HG03469 (cell line): Measurements from ENCODE around the gene DQX1.
A peak's percentile ranks its signal among the peaks of the same experiment; 100 is the strongest.

Experiments
- ATAC-seq: cut with Tn5 transposase; IDR thresholded peaks from one replicate; pipeline ENCODE4 v1.9.1; 2021; ENCODE audit warnings: mild to moderate bottlenecking, moderate library complexity, moderate number of reproducible peaks; ENCODE audit not compliant: unreplicated experiment

Gene DQX1

DNA sequence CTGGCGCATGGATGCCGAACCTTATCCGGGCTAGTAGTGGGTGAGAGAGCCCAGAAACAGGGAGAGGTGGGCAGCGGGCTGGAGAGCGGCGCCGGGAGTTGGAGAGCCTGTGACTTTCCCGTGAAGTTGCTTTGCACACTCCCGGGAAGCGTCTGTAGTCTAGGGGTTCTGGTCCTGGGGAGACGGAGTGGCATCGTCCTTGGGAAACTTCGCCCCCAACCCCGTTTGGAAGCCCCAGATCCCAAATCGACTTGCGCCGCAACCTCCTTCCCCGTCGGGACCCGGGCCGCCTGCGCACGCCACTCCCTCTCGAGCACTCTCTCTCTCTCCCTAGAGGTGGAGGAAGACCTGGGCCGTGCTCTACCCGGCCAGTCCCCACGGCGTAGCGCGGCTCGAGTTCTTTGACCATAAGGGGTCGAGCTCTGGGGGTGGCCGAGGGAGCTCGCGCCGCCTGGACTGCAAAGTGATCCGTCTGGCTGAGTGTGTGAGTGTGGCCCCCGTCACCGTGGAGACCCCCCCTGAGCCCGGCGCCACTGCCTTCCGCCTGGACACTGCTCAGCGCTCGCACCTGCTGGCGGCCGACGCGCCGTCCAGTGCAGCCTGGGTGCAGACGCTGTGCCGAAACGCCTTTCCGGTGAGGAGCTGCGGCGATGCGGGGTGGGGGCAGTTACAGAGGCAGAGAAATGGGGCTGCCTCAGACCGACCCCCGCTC lies 28.9 kb upstream of the DQX1 start:
- ATAC-seq, result no peak

DNA sequence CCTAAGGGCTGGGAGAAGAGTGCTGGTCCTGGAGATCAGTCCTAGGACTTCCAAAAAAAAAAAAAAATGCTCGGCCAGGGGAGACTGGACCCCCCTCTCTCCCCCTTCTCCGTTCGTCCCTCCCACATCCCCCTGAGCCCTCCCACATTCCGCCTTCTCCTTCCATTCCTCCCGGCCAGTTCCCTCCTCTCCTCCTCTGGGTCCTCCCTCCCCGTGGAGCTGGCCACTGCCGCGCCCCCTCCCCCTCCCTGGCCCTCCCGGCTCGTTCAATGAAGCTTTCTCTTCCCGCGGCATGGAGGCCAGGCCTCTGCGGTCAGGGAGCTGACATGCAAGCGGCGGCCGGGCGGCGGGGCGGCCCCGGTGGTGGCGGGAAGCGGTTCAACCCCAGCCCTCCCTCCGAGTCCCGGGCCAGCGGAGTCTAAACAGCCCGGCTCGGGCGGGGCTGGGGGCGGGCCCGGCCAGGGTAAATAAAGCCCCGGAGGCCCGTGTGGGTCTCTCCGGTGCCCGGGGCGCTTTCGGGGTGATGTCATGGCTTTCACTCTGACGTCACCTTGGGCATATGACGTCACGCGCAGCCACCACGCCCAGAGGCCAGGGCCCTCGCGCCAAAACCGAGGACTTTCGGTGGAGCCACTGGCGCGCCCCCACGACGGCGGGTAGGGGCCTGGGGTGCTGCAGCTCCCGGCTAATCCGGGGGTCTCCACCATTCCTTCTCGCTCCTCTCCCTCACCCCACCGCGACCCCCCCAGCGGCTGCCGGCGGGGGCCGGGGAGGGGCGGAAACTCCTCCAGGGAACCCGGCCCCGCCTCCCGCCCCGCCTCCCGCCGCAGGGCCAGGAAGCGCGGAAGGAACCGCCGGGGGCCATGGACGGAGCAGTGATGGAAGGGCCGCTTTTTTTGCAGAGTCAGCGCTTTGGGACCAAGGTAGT lies 28.1 kb upstream of the DQX1 start, which contains the start of the genes DOK1 and LOXL3:
TSS of gene DOK1 (plus strand) at position 829 of the 928 bp plus-strand sequence. CDS start at position 864, 35 bp downstream.
TSS of gene LOXL3 (minus strand) at position 51 of the 928 bp plus-strand sequence. CDS start 1,308 bp downstream, outside the sequence.
- peak; percentile 29 for ATAC-seq

DNA sequence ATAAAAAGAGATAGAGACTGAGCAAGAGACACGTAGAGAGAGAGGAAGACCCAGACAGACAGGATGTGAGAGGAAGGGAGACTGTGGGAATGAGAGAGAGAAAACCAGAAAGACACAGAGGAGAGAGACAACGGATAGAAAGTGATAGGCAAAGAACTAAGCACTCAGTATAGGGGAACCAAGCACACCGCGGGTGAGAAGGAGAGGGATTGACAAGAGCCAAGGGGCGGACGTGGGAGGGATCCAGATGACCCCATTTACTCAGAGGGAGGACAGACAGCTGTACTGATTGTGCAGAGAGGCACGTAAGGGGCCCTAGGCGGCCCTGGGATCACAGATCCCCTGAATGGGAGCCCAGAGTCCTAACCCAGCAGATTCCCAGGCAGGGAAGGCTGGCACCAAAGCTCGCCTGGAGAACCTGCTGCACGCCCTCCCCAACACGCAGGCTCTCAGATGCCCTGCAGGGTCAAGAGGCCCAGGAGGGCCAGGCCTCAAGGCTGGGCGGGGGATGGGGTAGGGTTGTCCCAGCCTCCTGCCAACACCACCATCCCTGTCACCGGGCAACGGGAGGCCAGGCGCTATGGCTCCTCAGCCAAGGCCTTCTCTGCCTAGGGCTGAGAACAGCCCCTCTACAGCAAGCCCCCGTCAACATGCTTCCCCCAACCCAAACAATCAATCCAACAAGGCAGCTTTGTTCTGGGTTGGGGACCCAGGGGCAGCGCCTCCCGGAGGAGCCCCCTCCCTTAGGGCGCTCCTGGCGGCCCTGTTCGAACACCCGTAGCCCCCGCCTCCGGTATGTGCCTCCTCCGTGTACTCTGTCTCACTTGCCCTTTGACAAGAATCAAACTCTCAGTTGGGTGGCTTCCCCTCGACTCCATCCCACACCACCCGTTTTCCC lies 27.1 kb upstream of the DQX1 start:
- no peak for ATAC-seq

DNA sequence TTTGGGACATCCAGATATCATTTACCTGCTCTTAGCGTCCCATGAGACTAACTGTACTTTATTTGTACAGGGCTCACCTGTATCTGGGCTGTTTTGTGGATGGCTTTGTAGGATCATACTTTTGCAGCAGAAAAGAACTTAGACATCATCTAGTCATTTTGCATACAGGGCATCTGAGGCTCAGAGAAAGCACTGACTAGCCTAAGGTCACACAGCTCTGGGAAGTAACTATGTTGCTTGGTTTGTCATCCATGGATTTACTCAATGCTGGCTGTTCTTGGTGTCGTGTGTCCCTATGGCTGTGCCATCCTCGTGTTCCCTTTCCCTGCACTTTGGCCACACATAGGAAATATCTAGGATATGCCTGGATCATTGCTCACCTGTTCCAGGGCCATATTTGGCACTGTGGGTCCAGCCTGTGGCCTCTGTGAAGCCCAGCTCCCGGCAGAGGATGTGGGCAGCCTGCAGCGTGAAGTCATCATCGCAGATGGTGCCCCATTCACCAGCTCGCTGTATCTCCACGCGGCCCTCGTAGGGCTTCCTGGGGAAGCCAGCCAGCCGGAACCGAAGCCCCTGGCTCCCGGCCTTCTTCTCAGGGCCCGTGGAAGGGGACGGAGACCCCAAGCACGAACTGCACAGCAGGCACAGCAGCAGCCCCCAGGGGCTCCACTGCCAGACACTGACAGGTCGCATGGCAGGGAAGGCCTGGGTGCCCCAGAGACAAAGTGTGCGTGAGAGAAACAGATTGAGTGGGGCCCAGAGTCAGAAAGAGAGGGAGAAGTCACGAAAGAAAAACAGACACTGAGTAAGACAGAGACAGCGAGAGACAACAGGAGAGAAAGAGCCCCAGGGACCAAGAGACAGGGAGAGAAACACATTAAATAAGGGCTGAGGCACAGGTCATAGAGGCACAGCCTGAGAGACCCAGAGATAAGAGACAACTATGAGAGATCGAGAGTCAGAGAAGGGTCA lies 26.2 kb upstream of the DQX1 start:
- no peak for ATAC-seq

DNA sequence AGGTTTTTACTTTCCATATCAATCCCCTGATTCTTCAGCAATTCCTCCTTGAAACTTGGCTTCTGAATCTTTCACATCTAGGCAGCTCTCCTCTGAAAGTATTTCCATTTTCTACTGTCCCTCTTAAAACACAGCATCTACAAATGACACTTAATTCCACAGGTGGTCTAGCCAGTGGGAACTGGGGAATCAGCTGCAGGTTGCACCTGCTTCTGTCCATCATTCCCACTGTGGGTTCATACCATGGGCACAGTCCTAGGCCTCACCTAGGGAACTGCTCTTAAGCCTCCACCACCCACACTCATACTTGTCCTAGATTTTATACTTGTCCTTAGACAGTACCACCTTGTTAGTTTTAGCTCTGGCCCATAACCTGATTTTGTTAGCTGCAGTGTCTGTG lies 25.5 kb upstream of the DQX1 start:
- ATAC-seq, result no peak

DNA sequence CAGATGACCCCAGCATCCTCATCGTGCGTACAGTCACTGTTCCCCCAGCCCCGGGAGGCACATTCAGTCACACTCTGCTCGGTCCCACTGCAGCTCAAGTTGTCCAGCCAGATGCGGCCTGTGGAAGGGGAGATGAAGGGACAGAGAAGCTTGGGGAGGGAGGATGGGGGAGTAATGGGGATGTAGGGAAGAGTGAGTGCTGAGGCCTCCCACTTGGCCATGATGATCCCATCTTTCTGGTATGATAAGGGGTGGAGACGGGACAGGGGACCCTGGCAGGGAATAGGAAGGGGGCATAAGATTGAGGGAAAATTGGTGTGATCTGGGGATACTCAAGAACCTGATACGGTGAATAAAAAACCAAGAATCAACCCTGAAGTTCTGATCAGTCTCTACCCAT lies 24.2 kb upstream of the DQX1 start:
- ATAC-seq, result no peak

DNA sequence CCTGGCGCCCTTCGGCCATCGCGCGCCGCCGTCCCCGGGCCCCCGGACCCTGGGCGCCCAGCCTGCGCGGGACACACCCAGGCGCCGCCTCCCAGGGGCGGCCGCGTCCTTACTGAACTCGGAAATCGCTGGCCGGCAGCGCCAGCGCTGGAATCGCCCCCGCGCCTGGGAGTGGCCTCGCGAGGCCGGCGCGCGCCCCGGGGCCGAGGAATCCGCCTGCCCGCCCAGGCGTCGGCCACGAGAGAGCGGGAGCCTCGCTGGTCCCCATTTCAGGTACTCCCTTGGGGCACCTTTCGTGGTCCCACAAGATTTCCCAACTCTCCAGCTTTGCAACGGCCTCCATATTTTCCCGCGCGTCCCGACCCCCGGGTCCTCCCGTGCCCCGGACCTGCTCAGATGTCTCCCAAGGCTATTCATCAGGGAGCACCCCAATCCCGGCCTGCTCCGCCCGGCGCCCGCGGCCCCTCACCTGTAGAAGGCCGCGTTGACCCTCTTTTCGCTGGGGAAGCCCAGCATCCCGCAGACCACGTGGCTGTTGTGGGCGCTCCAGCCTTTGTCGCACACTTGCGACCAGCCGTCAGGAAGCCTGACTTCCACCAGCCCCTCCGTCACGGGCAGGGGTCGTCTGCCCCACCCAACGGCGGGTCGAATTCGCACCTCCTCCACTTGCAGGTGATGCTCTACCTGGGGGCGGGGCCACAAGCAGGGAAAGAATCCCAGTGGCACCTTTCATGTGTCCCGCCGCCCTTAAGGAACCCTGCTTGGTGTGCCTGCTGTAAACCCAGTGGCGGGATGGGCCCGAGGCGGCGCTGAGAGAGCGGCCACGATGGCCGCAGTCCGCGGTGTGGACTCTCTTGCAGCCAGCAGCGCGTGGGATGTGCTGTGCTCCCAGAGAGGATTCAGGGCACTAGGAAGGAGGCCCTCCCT lies 23.1 kb upstream of the DQX1 start:
- ATAC-seq, result no peak

DNA sequence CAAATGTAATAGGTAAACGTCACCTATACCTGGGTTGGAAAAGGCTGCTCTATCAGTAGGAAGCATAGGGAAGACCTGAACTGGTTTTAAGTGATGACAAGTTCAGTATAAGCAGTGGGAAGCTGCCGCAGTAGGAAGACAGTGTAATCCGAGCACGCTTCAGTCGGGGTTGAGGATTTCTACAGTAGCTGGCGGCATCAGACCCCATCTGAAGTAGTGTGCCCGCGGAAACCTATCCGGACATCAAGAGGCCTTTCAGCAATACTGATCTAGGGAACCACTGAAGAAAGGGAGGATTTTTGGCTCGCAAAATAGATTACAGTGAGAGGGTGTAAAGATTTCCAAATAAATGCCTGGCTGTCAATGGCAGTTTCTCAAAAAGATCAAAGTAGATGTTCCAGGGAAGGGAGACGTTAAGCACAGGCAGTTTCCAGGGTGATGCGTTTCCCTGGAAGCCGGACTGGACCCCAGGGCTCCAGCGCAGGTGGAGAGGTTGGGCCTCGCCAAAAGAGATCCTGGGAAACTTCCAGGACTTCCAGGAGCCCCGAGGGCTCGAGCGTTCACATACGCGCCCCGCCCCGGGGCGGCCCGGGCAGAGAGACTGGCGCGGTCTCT lies 22.4 kb upstream of the DQX1 start:
- no peak for ATAC-seq

DNA sequence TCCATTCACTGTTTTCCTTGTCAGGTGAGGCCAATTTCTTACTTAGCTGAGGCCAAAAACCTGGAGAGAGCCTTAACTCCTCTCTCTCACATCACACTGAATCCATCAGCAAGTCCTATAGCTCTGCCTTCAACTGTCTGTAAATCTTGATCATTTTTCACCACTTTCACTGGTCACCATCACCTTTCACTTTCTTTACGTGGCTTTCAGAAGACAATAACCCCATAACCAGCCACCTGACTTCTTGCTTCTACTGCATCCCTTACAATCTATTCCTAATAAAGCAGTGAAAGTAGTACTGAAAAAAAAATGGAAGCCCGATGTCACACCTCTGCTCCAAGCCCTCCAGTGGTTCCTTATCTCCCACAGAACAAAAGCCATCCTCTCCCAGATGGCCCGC lies 20.0 kb upstream of the DQX1 start:
- no peak for ATAC-seq

DNA sequence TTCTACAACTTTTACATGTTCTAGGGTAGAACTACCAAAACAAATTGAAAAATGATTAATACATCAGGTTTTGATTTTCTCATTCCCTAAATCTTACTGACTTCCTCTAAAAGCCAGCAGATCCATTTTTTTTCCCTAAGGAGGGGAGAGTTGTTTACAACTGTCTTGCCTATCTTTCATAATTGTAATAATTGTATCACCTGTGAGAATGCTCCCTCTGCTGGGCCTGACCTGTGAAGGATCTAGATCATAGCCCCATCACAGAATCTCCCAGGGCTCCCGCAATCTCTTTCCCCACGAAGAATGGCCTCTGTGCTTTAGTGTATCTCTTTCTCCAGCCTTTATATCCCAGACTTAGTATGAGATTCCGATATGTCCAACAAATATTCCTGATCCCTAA lies 18.6 kb upstream of the DQX1 start:
- ATAC-seq, result no peak

DNA sequence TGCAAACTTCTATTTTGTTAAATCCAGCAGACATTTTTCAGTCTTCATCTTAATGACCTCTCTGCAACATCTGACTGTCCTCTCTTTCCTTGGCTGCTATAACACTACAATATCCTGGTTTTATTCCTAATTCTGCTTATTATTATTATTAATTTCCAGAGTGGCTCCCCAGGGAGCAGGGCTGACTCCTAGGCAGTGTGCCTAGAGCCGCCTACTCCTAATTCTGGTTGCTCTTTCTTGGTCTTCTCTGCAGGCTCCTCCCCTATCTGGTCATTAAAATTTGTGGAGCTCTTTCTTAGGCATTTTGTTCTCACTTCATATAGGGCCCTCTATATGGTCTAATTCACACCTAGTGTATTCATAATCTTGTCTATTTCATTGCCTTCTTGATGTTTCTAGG lies 16.9 kb upstream of the DQX1 start:
- no peak for ATAC-seq

DNA sequence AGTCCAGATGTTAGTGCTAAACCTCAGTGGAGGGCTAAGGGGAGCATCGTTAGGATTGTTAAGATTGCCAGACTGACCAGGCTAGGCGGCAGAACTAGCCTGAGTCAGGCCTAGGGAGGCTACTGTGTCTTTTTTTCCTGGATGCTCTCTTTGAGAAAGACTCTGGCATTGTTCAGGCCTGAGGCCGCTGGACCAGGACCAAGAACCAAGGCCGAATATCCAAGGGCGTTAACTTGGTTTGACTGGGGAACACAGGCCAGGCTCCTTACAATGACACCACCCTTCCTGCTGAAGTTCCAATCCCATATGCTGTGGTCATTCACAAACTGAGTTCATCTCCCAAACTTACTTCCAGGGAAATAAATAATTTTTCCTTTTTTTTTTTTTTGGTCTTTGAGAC lies 14.3 kb upstream of the DQX1 start:
- no peak for ATAC-seq

DNA sequence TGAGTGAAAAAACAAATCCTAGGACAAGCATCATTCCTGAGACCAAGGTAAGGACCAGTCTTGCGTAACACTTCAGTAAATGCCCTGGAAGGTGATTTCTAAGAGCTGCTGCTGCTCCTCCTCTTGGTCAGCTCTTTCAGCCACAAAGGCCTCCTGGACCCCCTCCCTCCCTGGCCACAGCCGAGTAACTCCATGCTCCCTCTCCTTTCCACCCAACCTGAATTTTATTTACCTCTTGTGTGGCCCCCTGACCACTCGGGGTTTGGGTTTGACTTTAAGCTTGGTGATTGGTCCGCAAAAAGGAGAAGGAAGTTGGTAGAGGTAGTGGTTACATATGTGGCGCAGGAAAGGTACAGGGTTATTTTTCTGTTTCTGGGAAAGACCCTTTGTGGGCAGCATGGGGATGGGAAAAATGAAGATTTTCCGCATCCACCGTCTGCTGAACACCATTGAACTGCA lies 12.9 kb upstream of the DQX1 start:
- ATAC-seq, result no peak

DNA sequence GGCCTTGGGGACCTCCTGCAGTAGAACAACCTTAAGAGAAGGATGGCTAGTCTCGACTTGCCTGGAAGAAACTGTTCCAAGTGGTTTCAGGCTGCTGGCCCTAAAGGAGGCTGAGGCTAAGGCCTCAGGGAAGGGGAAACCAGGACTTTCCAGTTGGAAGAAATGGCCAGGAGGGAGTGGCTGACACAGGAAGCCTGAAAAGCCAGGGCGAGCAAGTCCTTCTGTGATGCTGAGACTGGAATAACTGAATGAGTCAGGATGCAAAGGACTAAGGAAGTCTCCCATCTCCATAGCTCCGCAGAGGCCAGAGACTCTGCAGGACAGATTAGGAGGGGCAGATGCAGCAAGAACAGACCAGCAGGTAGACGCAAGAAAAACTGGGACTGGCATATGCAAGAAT lies 11.1 kb upstream of the DQX1 start:
- no peak for ATAC-seq

DNA sequence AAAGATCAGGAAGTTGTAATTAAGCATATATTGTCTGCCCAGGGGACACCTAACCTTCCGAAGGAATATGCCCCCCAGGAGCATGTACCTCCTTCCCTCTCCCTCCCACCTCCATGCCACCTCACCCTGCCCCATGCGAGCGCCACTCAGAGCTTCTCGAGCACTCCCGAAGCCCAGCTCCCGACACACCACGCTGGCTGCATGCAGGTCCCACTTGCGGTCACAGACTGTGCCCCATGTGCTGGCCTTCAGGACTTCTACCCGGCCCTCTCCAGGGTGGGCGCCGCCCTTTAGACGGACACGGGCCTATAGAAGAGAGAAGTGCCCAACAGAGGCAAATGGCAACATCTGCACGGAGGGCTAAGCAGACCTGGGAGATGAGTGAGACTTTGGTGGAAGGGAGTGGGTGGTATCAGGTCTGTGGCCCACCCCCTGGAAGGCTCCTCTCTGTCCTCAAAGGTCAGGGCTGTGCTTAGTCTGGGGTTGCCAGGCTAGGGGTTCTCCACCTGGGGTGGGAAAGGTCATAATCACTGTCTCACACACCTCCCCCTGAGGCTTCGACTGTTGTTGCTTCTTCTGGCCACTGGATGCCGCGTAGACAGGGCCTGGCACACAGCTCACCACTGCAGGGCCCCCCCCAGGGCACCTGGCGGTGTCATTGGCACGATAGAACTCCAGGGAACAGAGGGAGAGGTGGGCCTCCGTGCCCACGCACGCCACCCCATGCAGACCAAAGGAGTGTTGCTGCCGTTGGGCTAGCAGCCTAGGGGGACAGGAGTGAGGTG lies 10.3 kb upstream of the DQX1 start:
- no peak for ATAC-seq

DNA sequence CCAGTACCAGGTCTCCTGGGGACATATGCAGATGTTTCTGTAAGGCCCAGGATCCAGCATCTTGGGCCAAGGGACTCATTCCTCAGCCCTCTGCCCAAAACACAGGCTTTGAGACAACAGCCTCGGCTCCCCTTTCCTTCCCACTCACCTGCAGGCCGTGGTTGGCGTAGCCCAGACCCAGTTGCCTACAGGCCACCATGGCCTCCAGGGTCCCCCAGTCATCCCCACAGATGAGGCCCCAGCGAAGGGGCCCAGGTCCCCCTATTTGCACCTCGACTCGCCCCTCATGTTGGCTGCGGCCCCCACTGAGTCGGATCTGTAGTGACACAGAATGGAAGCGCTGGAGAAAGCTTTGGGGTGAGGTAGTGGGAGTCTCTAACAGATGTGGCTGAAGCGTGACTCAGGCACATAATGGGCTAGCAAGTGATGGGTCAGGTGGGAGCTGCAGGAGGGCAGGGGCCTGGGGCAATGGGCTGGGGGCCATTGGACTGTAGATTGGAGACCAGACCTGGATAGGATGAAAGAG lies 9.5 kb upstream of the DQX1 start:
- ATAC-seq, result no peak

DNA sequence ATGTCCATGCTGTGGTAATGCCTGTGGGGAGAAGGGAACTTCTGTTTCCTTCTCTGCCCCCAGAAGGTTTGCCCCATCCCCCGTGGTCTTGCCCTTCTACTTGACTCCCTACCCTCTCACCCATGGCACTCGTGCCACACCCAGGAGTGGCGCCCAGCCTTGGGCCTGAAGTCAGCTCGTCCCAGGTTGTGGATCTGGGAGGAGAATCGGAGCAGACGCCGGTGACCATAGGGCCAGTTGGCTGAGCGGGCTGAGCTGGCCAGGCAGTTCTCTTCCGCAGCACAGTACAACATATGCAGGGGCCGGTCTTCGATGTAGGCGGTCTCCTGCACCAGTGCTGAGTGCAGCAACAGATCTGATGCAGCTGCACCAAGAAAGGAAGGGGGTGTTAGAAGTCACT lies 8.4 kb upstream of the DQX1 start:
- ATAC-seq, result no peak
